ENCODE measurements around the gene EVL. TPM values are rescaled to one million over a fixed set of nuclear protein-coding genes. Genes with fewer than 3 reads are reported as not detected.
"Not testable (repeated sequence)": the region's sequence is repeated elsewhere in the genome, so short reads cannot be mapped to it uniquely, and the experiment has no call there.

EVL gene
- polyA plus RNA-seq, 2 of the 4 experiments (the other 2 are of a cell fraction): 14.8 to 32.9 TPM

- H3K4me3 ChIP-seq: no peak overlapping the region
- ATAC-seq (no peak), DNase-seq (ENCODE audit: low read depth in 1 of 2, low spot score in 1 of 2) (no peak), FAIRE-seq (no peak)
- no peak for TF ChIP-seq E2F6 (IDR thresholded peaks at IDR 0.05; ENCODE audit: borderline replicate concordance, low read depth)
- TF ChIP-seq MAFK (IDR thresholded peaks at IDR 0.05; ENCODE audit: partially characterized antibody): no peak
- no peak for TF ChIP-seq FOSL2 (IDR thresholded peaks at IDR 0.05)
- TF ChIP-seq FOSL2 (CRISPR knock-in tag; IDR thresholded peaks at IDR 0.05): 0 out of 2 replicates have a peak, but pooled peaks have one; percentile 5
- TF ChIP-seq SMC3 (IDR thresholded peaks at IDR 0.05): no peak
- POLR2A ChIA-PET: no interaction called here
- no peaks in the 10 kb centered on the region for H3K9me3 ChIP-seq
- no peaks in the 10 kb centered on the region for H3K4me1 ChIP-seq
- no peak overlapping the region for H3K4me2 ChIP-seq
- 85% methylated on average over 4 of the region's 4 CpGs for WGBS (ENCODE audit: missing lambda C conversion rate)
- H3K27ac ChIP-seq: no peak overlapping the region
- CTCF ChIA-PET: interaction anchor here (1.1 to 2.4 kb wide), 4 partner anchors 37 to 115 kb away, joined by 3 to 7 read pairs (median 3); no protein-coding TSS in a partner anchor
Observed at GRCh38 chr14:100062590-100062989, 2.6 kb upstream of the EVL start.

GRCh38 chr14:100063314-100063941 is 1.8 kb upstream of the EVL start:
- TF ChIP-seq ZC3H11A (IDR thresholded peaks at IDR 0.05) (no peak), HEYL (CRISPR knock-in tag; IDR thresholded peaks at IDR 0.05) (no peak), ZNF302 (CRISPR knock-in tag; IDR thresholded peaks at IDR 0.05) (no peak), POLR2AphosphoS2 (conservative IDR thresholded peaks at IDR 0.05; ENCODE audit: low read length) (no peak), KDM5A (IDR thresholded peaks at IDR 0.05) (no peak), JUN (IDR thresholded peaks at IDR 0.05) (no peak), SREBF2 (IDR thresholded peaks at IDR 0.05) (no peak), CBX2 (IDR thresholded peaks at IDR 0.05; ENCODE audit: borderline replicate concordance, low read depth) (no peak), HDAC2 (IDR thresholded peaks at IDR 0.05) (no peak), PBX3 (IDR thresholded peaks at IDR 0.05) (no peak), RARB (CRISPR knock-in tag; IDR thresholded peaks at IDR 0.05) (no peak), TP53 (CRISPR knock-in tag; IDR thresholded peaks at IDR 0.05) (no peak), SMC3 (IDR thresholded peaks at IDR 0.05) (no peak), POLR2A (IDR thresholded peaks at IDR 0.05; ENCODE audit: low read length) (no peak), NR3C1 (IDR thresholded peaks at IDR 0.05) (no peak), HOXA7 (CRISPR knock-in tag; IDR thresholded peaks at IDR 0.05) (no peak), FOSB (CRISPR knock-in tag; IDR thresholded peaks at IDR 0.05) (no peak), GATA3 (IDR thresholded peaks at IDR 0.05; ENCODE audit: borderline replicate concordance) (no peak), EHMT2 (IDR thresholded peaks at IDR 0.05; ENCODE audit: low read depth) (no peak)
- FAIRE-seq (no peak), DNase-seq (ENCODE audit: low read depth in 1 of 2, low spot score in 1 of 2) (no peak), ATAC-seq (no peak)
- 90% methylated on average over 6 of the region's 6 CpGs for WGBS (ENCODE audit: missing lambda C conversion rate)
- no peaks in the 10 kb centered on the region for H3K9me3 ChIP-seq
- H3K4me2 ChIP-seq: no peak overlapping the region
- H3K4me1 ChIP-seq: peaks cover 4% of the 10 kb centered on the region; the same call in 1 of the 3 replicates
- ChIA-PET POLR2A (no interaction called here), CTCF (interaction anchor here (1.7 kb wide), 1 partner anchor 43 kb away, joined by 3 read pairs; no protein-coding TSS in a partner anchor)
- H3K27ac ChIP-seq: no peak overlapping the region
- no peak overlapping the region for H3K4me3 ChIP-seq

- H3K4me2 ChIP-seq; FAIRE-seq; POLR2A ChIA-PET; H3K4me3 ChIP-seq; H3K4me1 ChIP-seq; H3K27ac ChIP-seq; H3K9me3 ChIP-seq; ATAC-seq; DNase-seq (ENCODE audit: low read depth in 1 of 2, low spot score in 1 of 2): not testable (repeated sequence)
- TF ChIP-seq MAFK (IDR thresholded peaks at IDR 0.05; ENCODE audit: partially characterized antibody): peak; percentile 5
- CTCF ChIA-PET: interaction anchor here (0.6 to 3.5 kb wide), 4 partner anchors 8 to 75 kb away, joined by 3 to 17 read pairs (median 4); no protein-coding TSS in a partner anchor
- 85% methylated on average over 12 of the region's 12 CpGs for WGBS (ENCODE audit: missing lambda C conversion rate)
Observed at GRCh38 chr14:100064335-100065092, 708 bp upstream of the EVL start.
